Transverse colon (tissue), 4 donors: Measurements from ENCODE around the gene UCK1. TPM values are rescaled to one million over a fixed set of nuclear protein-coding genes. Genes with fewer than 3 reads are reported as not detected.

Experiments used
- DNase-seq: peaks from one replicate; pipeline ENCODE4 v3.0.0-alpha.2; 2019
- H3K27ac ChIP-seq, 4 donors: fragments of 200-600 bp; sonication (generic); 2 replicates each; pipeline ENCODE4 v1.5.1; 2016 to 2018; ENCODE audit warnings: inconsistent platforms in 4 of 4
- H3K27me3 ChIP-seq: fragments of 200-600 bp; sonication (generic); 2 replicates; pipeline ENCODE4 v1.5.1; 2017; ENCODE audit warnings: inconsistent platforms
- H3K36me3 ChIP-seq, 4 donors: fragments of 200-600 bp; sonication (generic); 2 replicates each; pipeline ENCODE4 v1.5.1; 2017 to 2019; ENCODE audit warnings: inconsistent platforms in 4 of 4
- H3K4me1 ChIP-seq, 4 donors: fragments of 200-600 bp; sonication (generic); 2 replicates each; pipeline ENCODE4 v1.5.1; 2017 to 2020; ENCODE audit warnings: inconsistent platforms in 4 of 4
- H3K4me3 ChIP-seq, 4 donors: fragments of 200-600 bp; sonication (generic); 1 replicate in 1 of 4; 2 replicates in 3 of 4; pipeline versions ENCODE4 v1.5.1 to v1.6.1; 2017 to 2019; ENCODE audit warnings: inconsistent platforms in 4 of 4
- H3K9me3 ChIP-seq, 2 donors: fragments of 200-600 bp; sonication (generic); 2 replicates each; pipeline ENCODE4 v1.5.1; 2017 to 2019; ENCODE audit warnings: inconsistent platforms in 2 of 2
- CTCF ChIP-seq, 5 experiments: fragments of 200-600 bp in 3 of 5; fragments of 450-650 bp in 2 of 5; sonication (generic) in 3 of 5; IDR thresholded peaks; 1 replicate in 2 of 5; 2 replicates in 3 of 5; pipeline ENCODE4 v1.5.1; 2016 to 2017; ENCODE audit warnings: antibody characterized with exemption in 5 of 5, inconsistent platforms in 3 of 5, mild to moderate bottlenecking in 2 of 5, moderate library complexity in 1 of 5
- EP300 ChIP-seq: sonication (generic); formaldehyde crosslinking; IDR thresholded peaks from one replicate; pipeline ENCODE4 v1.6.1; 2017; ENCODE audit warnings: antibody characterized with exemption, low read depth
- POLR2A ChIP-seq: fragments of 450-650 bp; IDR thresholded peaks from one replicate; pipeline ENCODE4 v1.6.1; 2016; ENCODE audit warnings: antibody characterized with exemption, mild to moderate bottlenecking, moderate library complexity
- POLR2AphosphoS5 ChIP-seq, 3 donors: sonication (generic); formaldehyde crosslinking; IDR thresholded peaks; one replicate each; pipeline ENCODE4 v1.6.1; 2016; ENCODE audit warnings: antibody characterized with exemption in 3 of 3
- WGBS, 2 donors: methylation state at CpG; one replicate each; pipeline ENCODE4 v1.1.5; 2018; ENCODE audit warnings: low coverage in 1 of 2; 5-methylcytosine and 5-hydroxymethylcytosine counted together
- in situ Hi-C, 4 donors: fragments of 200-750 bp; cut with MboI; loops; one replicate each; pipeline versions ENCODE4 v1.15.0 to v1.15.1; 2017; ENCODE audit warnings: low sequenced_read_pairs in 3 of 4, low pct_ligation_motif_present in 1 of 4, low pct_unique_long_range_greater_than_20kb in 1 of 4
- intact Hi-C: fragments of 100-400 bp; cut with DNase I; formaldehyde crosslinking; loops from one replicate; pipeline ENCODE4 v1.15.1; 2023; ENCODE audit warnings: low total_unique reads
- total RNA-seq, 4 donors: library from RNA; depleted of rRNA; stranded (reverse); fragments of >200 nt; gene quantifications; one replicate each; pipeline ENCODE4 v1.1.0, GENCODE V29; 2016

The UCK1 gene
- total RNA-seq, 4 donors from 2014 or later = 10.5 to 63.6 (median 35.3) TPM

GRCh38 chr9:131481441-131482342 is 49.4 kb downstream of the UCK1 start:
- Histone ChIP-seq H3K27ac (peak overlapping the region in 2 of 4 donors; percentile 17 to 36), H3K9me3 (no peaks in the 10 kb centered on the region), H3K4me3 (no peak overlapping the region), H3K27me3 (no peaks in the 10 kb centered on the region), H3K36me3 (peaks cover 0 to 77% (median 25%) of the 10 kb centered on the region in 4 donors), H3K4me1 (no peaks in the 10 kb centered on the region)
- DNase-seq = no peak
- TF ChIP-seq POLR2AphosphoS5 (IDR thresholded peaks at IDR 0.05) (no peak), EP300 (no peak), POLR2A (no peak), CTCF (IDR thresholded peaks at IDR 0.05) (no peak)
- in situ Hi-C loops = loop anchor here in 3 of 4 donors (10.0 to 25.0 kb wide), 3 partner anchors 117 to 256 kb away; partner anchors contain the start of gene RAPGEF1 (in 1 of the 3)
- intact Hi-C loops = no loop called here
- WGBS, 2 donors = 80 to 82% methylated on average over 5 to 19 of the region's 19 CpGs

GRCh38 chr9:131480258-131480657 is 50.8 kb downstream of the UCK1 start:
- DNase-seq = no peak
- Histone ChIP-seq H3K4me3 (no peak overlapping the region), H3K4me1 (no peaks in the 10 kb centered on the region), H3K27me3 (no peaks in the 10 kb centered on the region), H3K36me3 (peaks cover 0 to 77% (median 25%) of the 10 kb centered on the region in 4 donors), H3K27ac (no peak overlapping the region), H3K9me3 (no peaks in the 10 kb centered on the region)
- TF ChIP-seq POLR2A (no peak), POLR2AphosphoS5 (IDR thresholded peaks at IDR 0.05) (no peak), EP300 (no peak), CTCF (IDR thresholded peaks at IDR 0.05) (no peak)
- intact Hi-C loops (no loop called here), in situ Hi-C loops (loop anchor here in 3 of 4 donors (10.0 to 25.0 kb wide), 3 partner anchors 115 to 257 kb away; partner anchors contain the start of gene RAPGEF1 (in 1 of the 3))
- 100% methylated on average over 1 of the region's 1 CpG; no CpG with 5 or more reads in 1 of the 2 donors for WGBS, 2 donors

GRCh38 chr9:131478911-131479310 is 52.2 kb downstream of the UCK1 start:
- in situ Hi-C loops = loop anchor here in 2 of 4 donors (25.0 kb wide), 2 partner anchors 117 to 258 kb away; partner anchors contain the start of gene RAPGEF1 (in 1 of the 2)
- Histone ChIP-seq H3K36me3 (peaks cover 0 to 81% (median 24%) of the 10 kb centered on the region in 4 donors), H3K4me1 (no peaks in the 10 kb centered on the region), H3K4me3 (no peak overlapping the region), H3K27ac (no peak overlapping the region), H3K27me3 (no peaks in the 10 kb centered on the region), H3K9me3 (no peaks in the 10 kb centered on the region)
- intact Hi-C loops = loop anchor here (10.0 kb wide), 1 partner anchor 134 kb away; no protein-coding TSS in a partner anchor
- 93% methylated on average over 10 of the region's 10 CpGs; no CpG with 5 or more reads in 1 of the 2 donors for WGBS, 2 donors
- DNase-seq = no peak
- no peak for TF ChIP-seq POLR2AphosphoS5 (IDR thresholded peaks at IDR 0.05)
- TF ChIP-seq EP300 = no peak
- TF ChIP-seq CTCF (IDR thresholded peaks at IDR 0.05) = no peak
- TF ChIP-seq POLR2A = no peak

GRCh38 chr9:131478421-131478868 is 52.6 kb downstream of the UCK1 start:
- no peak overlapping the region for H3K4me3 ChIP-seq
- DNase-seq = peak; percentile 44
- WGBS, 2 donors = 66% methylated on average over 12 of the region's 12 CpGs; no CpG with 5 or more reads in 1 of the 2 donors
- H3K27ac ChIP-seq = no peak overlapping the region
- intact Hi-C loops (loop anchor here (10.0 kb wide), 1 partner anchor 134 kb away; no protein-coding TSS in a partner anchor), in situ Hi-C loops (loop anchor here in 2 of 4 donors (25.0 kb wide), 2 partner anchors 116 to 259 kb away; partner anchors contain the start of gene RAPGEF1 (in 1 of the 2))
- TF ChIP-seq CTCF (IDR thresholded peaks at IDR 0.05) (peak; percentile 50 to 63 (median 57)), POLR2AphosphoS5 (IDR thresholded peaks at IDR 0.05) (no peak)
- no peaks in the 10 kb centered on the region for H3K9me3 ChIP-seq
- H3K36me3 ChIP-seq = peaks cover 0 to 81% (median 24%) of the 10 kb centered on the region in 4 donors
- H3K4me1 ChIP-seq = no peaks in the 10 kb centered on the region
- H3K27me3 ChIP-seq = no peaks in the 10 kb centered on the region
